Medulla oblongata (tissue), 1 donor: ENCODE results near the gene MAT2A.

Experiments used
- DNase-seq: peaks from one replicate; pipeline ENCODE4 v3.0.0-alpha.2; 2015; ENCODE audit errors: extremely low spot score

MAT2A gene

DNA sequence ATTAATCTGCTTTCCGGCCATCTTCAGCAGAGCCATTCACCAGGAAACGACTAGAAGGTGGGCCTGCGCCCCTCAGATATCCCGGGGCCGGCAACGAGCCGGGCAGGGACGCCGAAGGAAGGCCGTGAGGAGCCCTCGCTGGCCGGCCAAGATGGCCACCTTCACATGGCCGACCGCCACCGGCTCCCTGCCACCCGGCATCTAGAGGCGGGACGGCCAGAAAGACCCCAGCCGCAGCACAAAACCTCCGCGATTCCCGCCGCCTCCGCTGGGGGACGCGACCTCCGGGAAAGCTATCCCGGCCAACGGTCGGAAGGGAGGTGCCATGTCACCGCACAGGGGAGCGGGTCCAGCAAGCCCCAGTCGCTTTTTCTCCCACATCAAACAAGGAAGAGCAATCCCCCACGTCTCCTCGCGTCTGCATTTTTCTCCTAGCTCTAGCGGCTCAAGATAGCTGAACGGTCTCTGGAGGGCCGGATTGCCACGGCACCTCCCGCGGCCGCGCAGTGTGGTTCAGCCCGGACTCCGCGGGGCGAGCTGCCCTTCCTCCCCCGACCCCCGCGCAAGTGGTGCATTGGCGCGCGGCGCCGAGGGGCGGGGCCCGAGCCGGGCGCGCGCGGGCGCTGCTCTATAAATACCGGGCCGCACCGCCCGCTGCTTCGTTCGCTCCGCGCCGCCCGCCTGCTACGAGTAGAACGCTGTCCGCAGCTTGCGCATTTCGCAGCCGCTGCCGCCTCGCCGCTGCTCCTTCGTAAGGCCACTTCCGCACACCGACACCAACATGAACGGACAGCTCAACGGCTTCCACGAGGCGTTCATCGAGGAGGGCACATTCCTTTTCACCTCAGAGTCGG, at the start of gene MAT2A:
Gene MAT2A (plus strand): TSS at position 662 of the 854 bp plus-strand sequence. CDS start 120 bp downstream, at position 782.
- DNase-seq = peak; percentile 95

DNA sequence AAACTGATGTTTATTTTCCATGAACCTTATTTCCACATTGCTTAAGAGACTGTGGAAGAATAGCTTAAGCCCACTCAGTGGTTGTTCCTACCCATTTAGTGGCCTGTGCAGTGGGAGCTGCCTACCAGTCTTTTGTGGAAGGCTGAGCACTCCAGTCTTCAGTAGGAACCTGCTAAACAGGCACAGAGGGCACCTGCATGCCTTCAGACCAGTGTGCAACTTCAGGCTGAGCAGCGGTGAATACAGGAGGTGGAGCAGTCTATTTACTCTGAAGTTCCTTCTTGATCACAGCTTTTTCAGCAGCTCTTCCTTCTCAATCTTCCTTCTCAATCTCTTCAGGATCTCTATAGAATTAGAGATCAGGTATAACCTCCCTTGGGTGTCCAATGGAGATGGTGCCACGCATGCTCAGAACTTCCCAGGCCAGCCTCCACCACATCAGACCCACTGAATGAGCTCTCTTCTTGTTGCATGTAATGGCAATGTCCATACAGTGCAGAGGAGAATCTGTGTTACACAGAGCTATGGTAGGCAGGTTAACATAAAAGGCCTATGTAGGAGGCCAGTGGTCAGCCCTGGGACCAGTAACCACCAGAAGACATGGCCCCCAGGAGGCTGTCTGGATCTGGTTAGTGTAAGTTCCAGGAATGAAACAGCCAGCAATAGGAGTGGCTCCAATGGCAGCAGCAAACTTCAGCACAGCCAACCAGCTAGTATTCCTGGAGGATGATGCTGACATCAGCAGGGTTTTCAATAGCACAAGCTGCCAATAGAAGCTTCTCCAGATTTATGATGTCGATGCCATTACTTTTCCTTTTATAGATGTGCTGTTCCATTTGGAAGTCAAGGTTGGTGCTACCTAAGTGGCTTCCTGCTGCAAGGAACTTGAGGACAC, 47.9 kb upstream of the MAT2A start:
- DNase-seq = no peak

DNA sequence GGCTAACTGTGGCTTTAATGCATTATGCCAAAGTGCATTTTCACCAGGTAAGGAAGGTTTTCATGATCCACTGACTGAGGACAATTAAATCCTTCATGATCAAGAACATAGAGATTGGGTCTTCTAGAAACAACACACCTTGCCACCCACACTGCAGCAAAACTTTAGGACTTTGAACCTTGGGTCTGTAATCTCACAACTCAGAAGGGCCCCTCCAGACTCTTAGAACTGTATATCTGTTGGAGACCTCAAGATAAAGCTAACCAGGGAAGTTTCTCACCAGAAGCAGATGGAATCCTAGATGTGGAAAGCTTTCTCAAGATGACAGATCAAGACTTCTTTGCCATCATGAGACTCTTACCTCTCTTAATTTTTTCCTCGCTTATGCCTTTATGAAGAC, 42.5 kb upstream of the MAT2A start:
- no peak for DNase-seq

DNA sequence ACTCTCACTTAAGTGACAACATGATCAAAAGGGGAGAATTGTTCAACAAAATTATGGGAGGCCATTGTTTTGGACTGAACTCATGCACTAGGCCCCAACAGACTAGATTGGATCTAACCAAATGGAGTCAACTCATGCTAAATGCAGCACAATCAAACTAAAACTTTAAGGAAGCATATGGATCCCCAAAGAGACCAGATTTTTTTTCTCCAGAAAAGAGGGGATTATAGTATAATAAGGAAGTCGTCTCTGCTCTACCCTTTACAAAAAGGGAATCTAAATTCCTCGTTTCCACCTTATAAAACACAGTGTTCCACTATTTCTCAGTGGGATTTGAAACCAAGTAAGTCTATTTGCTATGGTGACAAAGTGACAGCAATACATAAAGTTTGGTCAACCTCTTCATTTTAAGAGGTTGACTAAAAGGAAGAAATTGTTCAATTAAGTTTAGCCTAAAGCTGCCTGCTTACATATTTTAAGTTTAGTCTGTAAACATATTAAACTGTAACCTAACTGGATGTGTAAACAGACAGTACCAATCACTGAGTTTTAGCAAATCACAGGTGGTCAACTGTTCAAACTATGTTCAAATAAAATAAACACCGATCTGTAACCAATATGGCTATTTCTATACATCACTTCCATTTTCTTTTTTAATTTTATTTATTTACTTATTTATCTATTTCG, 40.9 kb upstream of the MAT2A start:
- no peak for DNase-seq

DNA sequence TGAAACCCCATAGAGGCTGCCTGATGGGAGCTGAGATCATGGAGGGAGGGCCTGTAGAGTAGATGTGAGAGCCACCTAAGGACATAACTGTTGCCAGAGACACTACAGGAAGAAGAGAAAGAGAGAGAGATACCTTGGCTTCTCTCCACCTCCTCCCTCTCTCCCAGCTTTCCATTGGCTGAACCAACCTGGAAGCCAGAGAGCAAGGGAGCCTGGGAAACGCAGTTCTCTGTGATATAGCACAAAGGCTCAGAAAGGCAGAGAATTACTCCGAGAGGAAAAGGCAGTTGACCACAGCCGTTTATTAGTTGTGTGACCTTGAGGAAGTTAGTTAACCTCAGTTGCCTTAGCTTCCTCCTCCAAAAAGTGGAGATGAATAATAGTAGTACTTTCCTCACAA, 37.7 kb upstream of the MAT2A start:
- DNase-seq = no peak

DNA sequence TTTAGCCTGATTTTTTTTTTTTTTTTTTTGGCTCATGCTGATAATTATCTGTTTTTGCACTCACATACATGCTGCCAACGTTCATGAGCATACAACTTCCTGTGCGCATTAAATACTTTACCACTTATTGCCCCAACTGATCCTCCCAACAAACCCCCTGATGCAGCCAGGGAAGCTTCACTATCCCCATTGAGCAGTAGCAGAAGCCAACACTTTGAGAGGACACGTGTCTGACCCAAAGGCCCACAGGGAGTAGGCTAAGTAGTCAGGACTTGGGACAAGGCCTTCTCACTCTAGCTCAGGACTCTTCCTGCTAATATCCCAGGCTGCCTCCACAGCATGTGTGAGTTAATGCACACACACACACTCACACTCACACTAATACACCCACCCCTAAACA, 36.2 kb upstream of the MAT2A start:
- DNase-seq = no peak

DNA sequence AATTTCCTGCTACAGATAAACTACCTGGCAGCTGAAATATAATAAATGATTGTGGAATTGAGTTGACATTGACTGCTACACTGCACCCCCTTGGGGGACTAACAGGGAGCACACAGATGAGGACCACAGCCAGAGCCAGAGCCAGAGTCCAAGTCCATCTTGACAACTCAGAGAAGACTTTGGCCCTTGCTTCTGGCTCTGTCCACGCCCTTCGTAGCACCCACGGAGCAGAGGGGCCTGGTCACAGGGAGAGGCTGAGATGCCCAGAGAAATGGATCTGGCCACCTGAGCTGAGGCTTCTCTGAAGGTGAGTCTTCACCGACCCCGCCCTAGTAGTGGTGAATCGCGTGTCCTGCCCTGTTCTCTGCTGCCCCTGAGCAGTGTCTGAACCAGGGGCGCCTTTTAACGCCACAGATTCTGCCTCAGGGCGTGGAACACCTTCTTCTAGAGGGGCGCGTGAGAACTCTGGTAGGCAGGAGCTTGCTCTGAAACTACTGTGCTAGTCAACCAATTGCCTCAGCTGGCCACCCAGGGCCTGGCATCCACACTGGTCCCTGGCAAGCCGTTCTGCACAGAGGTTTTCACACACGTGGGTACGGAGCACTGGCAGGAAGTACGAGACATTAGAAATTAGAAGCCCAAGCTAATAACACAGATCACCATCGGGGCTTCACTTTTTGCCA, 35.7 kb upstream of the MAT2A start:
- DNase-seq = peak; percentile 35

DNA sequence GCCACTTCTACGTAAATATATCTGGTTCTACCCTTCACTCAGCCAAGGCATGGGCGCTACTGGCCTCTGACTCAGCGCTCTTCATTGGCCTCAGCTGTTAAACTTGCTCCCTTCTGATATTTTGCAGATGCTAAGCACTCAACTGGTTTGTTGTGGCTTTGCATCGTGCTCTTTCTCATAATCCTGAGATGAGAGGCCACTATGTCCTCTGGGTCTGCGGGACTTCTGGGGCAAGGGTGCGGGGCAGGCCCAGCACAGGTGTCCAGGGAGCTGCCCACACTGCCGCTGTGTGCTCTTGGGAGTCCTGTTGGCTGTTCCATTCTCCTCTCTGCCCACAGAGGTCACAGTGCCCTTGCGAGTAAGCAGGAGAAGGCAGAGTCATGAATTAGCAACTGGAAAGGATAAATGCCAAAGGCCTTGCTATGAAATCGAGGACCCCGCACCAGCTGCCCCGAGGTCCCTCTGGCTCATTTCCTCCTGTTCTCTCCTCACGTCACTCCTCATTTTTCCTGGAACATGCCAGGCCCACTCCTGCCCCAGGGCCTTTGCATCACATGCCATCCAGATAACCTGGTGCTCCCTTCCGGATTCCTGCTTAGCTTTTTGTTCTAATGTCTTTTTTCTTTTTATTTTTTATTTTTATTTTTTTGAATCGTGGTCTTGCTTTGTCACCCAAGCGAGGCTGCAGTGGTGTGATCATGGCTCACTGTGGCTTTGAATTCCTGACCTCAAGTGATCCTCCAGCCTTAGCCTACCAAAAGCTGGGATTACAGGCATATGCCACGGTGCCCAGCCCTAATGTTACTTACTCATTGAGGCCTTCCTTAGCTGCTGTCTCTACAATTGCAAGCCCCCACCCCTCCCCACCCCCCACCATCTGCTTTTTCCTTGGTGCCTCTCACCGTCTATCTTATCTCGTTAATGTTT, 34.9 kb upstream of the MAT2A start:
- no peak for DNase-seq

DNA sequence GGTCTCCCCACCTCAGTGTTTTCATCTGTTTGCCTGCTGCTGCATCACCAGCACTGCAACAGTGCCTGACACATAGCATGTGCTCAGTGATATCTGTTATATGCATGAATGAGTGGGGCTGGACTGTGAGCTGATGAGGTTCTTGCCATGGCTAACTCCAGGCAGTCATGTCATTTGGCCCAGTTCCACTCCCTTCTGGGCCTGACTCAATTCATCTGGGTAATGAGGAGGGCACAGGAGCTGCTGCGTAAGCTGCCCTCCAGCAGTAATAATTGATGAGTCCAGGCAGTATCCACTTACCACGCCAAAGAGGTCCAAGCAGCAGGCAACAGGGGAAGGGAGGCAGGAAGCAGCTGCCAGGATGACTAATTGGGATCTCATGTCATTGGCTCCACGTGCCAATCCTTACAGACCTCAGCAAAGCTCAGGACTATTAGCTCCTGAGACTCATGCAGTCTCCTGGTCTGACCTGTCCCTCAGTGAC, 34.1 kb upstream of the MAT2A start:
- no peak for DNase-seq

DNA sequence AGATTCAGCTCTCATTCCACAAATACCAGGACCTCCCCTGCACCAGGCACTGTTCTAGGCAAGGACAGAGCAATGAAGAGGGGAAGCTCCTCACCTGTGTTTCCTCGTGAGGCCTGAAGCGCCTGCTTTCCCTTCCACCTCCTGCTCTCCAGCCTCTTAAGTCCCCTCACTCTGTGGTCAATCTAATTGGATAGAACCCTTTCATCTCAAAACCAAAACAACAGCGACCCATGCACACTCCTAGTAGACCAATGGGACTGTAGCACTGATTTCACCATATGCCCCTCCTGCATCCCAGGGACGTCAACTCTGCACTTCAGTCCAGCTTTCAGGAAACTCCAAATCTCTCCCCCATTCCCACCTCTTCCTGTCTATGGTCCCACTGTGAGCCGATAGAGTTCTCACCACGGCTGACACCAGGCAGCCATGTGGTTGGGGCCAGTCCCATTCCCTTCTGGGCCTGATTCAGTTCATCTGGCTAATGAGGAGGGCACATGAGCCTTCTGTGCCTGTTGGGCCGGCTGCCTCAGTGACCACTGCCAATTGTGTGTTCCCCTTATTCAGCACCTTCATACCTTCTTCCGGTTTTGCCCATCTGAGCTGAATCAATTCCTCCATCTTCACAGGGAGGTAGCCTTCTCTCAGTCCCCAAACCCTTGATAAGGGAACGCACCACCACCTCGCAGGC, 33.3 kb upstream of the MAT2A start:
- DNase-seq = no peak

DNA sequence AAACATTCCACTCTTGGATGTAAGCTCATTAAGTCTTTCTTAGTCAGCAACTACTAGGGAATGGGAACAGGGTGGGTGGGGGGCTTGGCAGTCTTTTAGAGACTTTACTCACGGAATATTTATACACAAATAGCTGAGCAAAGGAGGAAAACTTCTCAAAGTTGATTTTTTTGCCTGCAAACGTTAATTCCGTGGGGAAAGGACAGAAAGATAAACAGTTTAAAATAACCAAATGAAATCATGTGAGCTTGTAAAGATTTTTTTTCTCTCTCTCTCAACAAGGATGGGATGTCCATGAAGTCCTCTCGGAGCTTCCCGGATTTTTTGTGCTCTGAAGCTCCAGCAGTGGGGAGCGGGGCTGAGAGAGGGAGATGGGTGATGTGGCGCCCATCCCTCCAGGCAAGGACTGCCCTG, 32.2 kb upstream of the MAT2A start:
- DNase-seq = no peak

DNA sequence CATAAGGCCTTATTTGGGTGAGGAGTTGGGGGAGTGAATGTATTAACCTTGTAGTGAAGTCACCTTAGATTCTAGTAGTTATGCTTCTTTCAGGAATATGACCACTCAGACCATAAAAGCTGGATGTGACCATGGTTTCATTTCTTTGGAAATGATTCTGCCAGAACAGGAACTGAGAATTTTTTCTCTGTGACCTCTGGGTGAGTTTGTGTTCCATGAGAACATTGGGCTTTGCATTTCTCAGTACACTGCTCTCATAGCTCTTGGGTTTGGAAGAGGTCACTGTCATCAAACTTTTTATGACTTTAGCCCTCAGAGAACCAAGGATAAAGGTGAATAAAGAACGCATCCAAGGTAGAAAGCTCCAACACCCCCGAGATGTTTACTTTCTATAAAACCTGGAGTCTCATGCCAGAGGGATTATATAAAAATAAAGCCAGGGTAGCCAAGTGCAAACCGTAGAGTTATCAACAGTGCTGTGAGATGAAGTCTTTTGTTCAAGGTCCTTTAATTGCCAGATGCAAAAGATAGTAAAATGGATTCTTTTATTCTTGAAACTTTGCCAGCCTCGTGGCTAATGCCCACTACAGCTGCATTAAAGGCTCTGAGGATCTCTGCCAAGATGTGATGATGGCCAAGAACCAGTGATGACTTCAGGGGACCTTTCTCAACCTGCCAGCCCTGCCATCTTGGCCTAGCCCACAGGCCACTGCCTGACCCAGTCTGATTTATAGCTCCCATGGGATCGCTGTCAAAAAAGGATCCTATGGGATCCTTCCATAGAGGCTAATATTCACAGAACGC, 27.8 kb upstream of the MAT2A start:
- no peak for DNase-seq

DNA sequence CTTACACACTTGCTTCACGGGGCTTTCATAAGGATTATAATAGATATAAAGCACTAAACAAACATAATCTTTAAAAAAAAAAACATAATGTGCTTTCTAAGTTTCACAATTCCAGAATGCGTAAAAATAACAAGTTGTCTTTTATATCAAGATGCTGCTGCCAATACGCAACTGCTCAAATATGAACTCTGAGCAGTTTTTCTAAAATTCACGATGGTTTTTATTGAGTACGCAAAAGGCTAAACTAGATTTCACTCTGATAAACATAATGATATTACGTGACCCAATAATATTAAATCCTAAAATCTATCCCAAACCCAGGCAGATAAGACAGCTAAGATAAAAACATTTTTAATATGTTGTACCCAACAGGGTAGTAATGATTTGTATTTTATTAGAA, 24.6 kb upstream of the MAT2A start:
- DNase-seq = no peak

DNA sequence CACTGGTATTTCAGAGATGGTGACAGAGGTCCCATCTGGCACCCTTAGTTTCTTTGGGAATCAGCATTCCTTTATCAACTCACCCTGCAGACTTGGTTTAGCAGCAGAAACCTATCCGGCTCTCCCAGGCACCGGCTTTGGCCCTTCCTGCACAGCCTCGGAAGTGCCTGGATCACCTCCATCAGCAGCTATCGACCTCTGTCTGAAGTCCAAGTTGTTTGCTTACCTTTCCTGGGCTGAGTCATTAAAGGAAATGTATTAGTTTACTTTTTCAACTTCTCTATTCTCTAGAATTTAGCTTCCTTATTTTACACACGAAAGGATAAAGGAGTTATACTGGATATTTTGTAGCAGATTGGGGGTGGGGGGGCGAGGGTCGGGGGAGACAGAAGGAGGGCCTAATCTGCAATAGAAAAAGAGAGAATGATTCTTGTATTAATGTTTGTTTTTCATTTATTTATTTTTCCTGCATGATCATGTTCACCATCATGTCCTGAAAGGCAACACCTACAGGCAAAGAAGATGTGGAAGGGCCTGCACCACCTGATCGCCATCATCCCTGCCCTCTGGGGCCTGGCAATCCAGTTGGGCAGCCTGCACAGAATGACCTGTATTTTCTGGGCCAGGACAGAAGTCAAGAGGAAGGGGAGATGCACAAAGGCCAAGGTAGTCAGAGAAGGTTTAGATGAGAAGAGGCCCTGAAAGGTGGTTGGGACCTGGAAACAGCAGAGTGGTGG, 22.1 kb upstream of the MAT2A start:
- no peak for DNase-seq

DNA sequence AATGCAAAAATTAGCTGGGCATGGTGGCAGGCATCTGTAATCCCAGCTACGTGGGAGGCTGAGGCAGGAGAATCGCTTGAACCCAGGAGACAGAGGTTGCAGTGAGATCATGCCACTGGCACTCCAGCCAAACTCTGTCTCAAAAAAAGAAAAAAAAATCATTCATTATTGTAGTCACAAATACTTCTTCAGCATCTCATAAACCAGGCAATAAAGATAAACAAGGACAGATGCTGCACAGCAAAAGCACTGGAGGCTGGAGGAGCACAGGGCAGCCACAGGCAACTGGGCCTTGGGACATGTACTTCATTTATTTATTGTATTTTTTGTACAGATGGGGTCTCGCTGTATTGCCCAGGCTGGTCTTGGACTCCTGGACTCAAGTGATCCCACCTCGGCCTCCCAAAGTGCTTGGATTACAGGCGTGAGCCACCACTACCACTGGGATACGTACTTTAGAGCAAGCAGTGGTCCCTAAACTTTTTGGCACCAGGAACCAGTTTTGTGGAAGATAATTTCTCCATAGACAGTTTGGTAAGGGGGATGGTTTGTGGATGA, 16.8 kb upstream of the MAT2A start:
- no peak for DNase-seq

DNA sequence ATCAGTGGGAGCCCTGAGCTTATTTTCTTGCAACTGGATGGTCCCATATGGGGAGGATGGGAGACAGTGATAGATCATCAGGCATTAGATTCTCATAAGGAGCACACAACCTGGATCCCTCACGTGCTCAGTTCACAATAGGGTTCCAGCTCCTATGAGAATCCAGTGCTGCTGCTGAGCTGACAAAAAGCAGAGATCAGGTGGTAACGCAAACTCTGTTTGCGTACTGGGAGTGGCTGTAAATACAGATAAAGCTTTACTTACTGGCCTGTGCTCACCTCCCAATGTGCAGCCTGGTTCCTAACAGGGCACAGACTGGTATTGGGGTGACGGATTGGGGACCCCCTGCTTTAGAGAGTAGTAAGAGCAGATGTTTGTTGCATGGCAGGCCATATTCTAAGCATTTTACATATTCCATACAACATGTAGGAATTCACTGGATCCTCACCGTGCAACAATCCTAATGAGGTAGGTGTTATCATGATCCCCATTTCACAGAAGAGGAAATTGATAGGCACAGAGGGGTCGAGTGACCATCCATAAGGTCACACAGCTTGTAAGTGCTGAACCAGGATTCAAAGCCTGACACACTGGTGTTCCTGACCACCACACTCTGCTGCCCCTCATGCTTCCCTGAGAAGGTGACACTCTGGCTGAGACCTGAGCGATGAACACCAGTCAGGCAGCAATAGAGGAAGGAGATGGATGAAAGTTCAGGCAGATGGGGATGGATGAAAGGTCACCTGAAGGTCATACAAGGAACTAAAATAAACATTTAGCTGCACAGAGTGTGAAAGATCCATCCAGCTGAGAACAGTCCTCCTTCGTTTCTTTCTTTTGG, 15.7 kb upstream of the MAT2A start:
- no peak for DNase-seq

DNA sequence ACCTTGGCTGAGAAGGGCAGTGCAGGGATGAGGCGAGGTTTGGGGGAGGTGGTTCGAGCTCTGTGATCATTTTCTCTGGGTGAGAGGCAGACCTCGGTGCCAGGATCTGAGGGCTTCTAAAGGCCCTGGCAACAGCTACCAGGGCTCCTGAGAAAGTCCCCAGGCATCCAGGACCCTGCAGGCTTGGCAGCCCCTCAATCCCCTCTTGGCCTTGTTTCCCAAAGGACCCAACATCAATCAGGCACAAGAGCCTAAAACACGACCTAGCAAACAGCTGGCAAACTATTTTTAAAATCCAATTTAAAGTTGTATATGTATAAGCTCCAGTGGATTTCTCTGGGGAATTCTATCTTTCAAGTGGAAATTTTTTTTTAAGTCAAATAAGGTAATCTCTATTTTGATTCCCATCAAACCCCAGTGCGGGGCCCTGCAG, 15.0 kb upstream of the MAT2A start:
- DNase-seq = peak; percentile 54
